GM13976 (cell line): ENCODE measurements around the gene OR13J1.

Experiments
- DNase-seq: peaks from one replicate; pipeline ENCODE4 v3.0.0; 2012; ENCODE audit warnings: low spot score
- in situ Hi-C: fragments of 300-500 bp; cut with MboI; formaldehyde crosslinking; loops from one replicate; pipeline ENCODE4 v1.12.0; 2022; ENCODE audit warnings: low sequenced_read_pairs, mixed read lengths, inconsistent platforms; ENCODE audit not compliant: unreplicated experiment
- TF ChIP-seq, protein P1 (sequence below): IDR thresholded peaks from 2 replicates; pipeline ENCODE4 v1.5.1; 2012; ENCODE audit warnings: borderline replicate concordance, mild to moderate bottlenecking; ENCODE audit not compliant: insufficient read depth; ENCODE audit errors: extremely low read depth, missing control alignments, control extremely low read depth

The OR13J1 gene

DNA sequence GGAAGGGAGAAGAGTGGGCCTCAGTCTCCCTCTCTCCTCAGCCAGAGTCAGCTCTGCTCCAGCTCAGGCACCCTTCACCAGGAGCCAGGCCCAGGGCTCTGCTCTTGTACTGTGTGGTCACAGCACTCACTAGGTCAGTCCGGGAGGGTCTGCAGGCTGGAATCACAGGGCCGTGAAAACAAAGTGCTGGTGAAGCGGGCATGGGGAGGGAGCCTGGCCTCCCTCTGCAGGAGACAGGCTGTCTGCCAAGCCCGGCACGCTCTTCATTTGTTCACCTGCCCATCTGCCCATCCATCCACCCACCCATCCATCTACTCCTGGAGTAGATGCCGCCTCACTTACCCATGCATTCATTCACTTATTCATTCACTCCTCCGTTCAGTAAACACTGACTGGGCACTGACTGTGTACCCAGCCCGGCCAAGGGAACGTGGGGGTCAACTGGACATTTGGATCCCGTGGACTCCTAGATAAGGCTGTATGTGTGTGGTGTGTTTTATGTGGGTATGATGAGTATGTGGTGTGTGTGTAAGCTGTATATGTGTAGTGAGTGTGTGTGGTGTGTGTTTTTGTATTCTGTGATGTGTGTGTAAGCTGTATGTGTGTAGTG lies 42.7 kb upstream of the OR13J1 start:
- no peak for DNase-seq
- TF ChIP-seq, protein P1, sequence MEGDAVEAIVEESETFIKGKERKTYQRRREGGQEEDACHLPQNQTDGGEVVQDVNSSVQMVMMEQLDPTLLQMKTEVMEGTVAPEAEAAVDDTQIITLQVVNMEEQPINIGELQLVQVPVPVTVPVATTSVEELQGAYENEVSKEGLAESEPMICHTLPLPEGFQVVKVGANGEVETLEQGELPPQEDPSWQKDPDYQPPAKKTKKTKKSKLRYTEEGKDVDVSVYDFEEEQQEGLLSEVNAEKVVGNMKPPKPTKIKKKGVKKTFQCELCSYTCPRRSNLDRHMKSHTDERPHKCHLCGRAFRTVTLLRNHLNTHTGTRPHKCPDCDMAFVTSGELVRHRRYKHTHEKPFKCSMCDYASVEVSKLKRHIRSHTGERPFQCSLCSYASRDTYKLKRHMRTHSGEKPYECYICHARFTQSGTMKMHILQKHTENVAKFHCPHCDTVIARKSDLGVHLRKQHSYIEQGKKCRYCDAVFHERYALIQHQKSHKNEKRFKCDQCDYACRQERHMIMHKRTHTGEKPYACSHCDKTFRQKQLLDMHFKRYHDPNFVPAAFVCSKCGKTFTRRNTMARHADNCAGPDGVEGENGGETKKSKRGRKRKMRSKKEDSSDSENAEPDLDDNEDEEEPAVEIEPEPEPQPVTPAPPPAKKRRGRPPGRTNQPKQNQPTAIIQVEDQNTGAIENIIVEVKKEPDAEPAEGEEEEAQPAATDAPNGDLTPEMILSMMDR: no peak
- in situ Hi-C loops: no loop called here

DNA sequence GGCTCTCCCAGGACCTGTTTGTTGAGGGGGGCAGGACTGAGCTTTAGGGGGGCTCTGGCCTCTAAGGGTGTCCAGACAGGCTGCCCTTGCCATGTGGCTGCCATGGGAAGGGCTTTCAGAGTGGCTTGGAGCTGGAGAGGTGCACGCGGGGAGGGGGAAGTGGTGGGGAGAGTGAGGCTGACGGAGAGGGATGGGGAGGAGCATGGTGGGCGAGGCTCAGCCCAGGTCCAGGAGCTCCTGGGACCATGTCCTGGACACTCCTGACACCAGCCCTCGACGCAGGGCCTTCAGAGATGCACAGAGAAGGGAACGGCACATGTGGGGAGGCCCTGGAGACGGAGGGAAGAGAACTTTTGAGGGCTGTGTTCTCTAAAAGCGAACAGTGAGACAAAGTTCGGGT lies 41.5 kb upstream of the OR13J1 start:
- no peak for DNase-seq
- in situ Hi-C loops: no loop called here
- TF ChIP-seq, protein P1: no peak

DNA sequence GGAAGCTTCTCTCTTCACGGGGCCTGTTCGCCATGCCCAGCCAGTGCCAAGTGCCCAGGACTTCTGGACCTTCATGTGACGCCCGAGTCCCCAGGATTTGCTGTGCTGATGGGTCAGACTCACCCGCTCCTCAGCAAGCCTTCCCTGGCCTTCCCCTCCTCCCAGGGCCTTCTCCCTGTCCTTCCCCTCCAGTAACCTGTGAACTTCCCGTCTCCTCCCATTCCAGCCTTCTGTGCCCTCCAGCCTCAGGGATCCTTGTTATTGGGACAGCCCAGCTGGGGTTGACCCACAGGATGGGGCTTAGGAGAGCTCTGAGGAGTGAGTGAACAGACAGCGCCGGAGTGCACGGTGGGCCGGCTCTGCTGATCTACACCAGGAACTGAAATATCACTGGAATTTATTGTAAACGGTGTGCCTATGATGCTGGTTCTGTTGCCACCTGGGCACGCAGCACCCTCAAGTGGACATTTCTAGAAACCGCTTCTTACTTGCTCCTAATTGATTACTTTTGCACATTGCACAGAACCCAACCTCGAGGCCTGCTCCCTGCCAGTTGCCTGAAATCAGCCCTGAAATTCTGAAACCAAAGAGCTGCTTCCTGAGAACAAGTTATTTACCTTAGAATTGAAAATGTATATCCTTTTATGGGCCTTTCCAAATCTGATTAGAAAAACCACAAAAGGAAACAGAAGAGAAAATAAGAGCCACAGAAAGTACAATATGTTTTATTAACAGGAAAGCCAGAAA lies 40.6 kb upstream of the OR13J1 start:
- TF ChIP-seq, protein P1: peak; percentile 18
- peak; percentile 58 for DNase-seq
- in situ Hi-C loops: no loop called here

DNA sequence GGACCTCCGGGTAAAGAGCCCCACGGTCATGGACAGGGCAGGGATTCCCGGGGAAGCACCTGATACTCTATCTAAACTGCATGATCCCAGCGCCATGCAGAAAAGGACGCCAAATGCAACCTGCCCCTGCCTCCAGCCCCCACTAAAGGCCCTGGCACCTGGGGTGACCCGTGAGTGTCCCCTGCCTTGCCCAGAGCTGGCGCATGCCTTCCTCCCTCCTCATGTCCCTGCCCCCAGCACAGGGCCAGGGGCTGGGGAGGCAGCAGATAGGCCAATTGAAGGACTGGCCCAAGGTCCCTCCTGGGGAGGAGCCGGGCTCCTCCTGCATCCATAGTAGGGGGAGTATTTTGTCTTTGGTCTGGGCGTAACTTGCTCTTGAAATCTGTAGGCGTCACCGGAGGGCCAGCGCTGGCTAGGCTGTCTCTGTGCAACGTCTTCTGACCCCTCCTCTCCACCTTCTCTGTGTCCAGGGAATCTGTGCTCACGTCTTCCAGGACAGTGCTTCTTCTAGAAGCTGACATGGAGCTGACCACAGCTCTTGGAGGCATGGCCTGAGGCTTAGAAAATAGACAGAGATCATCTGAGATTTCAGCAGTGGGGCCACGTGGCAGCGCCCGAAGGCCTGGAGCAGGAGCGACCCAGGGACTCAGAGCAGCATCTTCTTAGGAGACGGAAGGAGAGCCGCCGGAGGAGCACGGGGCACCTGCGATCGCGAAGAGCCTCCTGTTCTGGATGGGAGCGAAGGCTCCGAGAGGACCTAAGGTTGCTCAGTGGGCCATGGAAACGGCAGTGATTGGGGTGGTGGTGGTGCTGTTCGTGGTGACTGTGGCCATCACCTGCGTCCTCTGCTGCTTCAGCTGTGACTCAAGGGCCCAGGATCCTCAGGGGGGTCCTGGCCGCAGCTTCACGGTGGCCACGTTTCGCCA lies 39.7 kb upstream of the OR13J1 start:
- in situ Hi-C loops: no loop called here
- no peak for DNase-seq
- TF ChIP-seq, protein P1: no peak

DNA sequence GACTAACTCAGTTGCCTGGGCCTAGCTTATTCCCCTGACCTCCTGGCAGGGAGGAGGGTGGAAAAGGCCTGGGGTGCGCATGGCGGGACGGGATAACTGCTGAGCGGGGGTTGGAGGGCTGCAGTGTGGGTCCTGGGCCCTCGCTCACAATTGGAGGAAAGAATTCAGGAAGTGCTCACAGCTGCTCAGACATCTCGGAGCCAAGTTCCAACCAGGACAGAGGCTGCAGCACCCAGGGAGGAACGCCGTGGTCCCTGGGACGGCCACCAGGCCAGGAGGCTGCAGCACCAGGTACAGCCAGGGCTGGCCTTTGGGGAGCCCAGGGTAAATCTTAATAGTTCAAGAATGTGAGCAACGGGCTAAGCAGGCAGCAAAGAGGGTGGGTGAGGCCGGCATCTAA lies 39.1 kb upstream of the OR13J1 start, which contains the start of gene SPAAR:
Gene SPAAR, plus strand, starts transcription at position 217 of the 400 bp plus-strand sequence. CDS start 974 bp downstream, outside the sequence.
- no peak for DNase-seq

More for the DNA sequence above, 39.1 kb upstream of the OR13J1 start, which contains the start of gene SPAAR:
- in situ Hi-C loops: no loop called here
- TF ChIP-seq, protein P1: no peak
